ENCODE results near the gene USB1.

The USB1 gene

DNA sequence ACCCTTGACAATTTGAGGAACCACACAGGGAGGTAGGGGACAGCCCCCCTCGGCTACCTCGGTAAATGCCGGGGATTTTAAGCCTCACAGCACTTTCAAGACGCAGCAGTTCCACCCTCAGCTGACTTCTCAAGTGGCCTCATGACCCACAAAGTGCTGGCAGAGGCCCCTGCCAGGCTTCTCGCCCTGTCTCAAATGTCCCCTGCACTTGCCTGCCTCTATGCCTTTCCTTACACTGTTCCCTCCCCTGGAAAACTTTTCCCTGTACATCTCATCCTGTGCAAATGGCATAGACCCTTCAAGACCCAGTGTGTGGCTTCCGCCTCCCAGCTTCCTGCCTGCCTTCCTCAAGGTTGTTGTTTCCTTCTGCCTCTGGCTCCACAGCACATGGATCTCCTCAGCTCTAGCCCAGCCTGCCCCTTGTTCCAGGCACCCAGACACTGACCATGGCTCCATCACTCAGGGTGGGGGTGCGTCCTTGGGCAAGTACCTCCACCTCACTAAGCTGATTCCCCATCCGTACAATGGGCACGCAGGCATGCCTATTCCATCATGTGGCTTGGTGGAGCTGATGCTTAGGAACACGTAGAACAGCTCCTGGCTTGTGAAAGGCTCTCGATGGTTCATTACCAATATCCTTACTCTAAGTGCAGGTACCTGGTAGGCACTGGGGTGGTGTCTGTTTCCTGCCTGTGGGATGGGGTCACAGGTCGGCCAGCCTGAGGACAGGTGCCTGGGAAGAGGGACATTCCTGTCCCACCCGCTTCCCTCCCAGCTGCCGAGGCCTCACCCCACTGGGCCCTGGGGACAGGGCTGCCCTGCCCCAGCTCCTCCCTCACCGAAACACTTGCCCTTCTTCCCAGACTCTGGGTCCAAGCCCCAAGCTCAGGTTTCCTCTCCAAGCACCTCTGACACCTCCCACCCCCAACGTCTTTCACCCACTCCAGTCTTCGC is 48.3 kb downstream of the USB1 start:
- no peak for DNase-seq (ENCODE audit: low read depth)

DNA sequence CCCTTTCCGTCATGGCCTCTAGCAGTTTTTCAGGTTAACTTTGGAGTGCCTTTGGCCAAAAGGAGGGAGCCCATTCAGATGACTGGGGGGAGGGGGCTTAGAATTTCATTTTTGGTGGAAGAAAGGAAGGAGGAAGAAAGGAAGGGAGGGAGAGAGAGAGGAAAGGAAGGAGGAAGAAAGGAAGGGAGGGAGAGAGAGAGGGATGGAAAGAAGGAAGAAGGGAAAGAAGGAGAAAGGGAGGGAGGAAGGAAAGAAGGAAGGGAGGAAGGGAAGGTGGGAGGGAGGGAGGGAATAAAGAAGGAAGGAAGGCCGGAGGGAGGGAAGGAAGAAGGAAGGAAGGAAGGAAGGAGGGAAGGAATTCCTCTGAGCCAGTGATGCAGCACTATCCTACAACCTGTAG is 50.1 kb downstream of the USB1 start:
- DNase-seq (ENCODE audit: low read depth) = no peak

DNA sequence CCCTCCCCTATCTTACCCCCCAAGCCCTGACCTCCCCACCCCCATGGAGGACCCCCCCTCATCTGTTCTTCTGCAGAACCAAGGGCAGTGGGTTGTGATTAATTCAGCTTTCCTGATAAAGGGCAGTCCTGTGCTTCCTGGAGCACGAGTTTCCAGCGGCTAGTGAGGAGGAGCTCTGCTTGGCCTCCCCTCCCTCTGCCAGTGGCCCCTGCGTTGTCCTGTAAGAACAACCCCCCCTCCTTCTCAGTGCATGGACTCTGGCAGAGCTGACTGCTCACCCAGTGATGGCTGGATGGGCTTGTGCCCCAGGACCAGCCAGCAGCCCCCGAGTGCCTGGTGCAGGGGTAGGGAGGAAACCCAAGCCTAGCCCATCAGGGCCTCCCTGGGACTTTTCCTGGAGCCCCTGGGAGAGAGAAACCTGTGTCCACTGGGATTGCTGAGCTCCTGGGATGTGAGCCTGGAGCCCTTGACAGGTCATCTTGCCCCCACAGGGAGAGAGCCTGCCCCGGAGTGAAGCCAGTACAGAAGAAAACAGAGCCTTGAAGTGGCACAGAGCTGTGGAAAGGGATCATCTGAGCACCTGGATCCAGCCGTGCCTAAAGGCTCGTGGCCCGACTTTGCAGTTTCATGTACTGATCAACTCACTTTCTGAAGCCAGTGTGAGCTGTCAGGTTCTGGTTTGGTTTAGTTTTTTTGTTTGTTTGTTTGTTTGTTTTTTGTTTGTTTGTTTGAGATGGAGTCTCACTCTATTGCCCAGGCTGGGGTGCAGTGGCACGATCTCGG is 50.8 kb downstream of the USB1 start:
- DNase-seq (ENCODE audit: low read depth) = no peak

DNA sequence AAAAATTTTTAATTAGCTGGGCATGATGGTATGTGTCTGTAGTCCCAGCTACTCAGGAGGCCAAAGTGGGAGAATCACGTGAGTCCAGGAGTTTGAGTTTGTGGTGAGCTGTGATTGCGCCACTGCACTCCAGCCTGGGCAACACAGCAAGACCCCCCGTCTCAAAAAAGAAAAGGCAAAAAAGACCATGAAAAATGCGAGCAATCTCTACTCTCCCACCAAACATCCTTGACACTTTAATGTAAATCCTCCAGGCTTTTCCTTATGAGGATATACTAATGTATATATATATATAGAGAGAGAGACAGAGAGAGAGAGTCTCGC is 52.4 kb downstream of the USB1 start:
- no peak for DNase-seq (ENCODE audit: low read depth)

DNA sequence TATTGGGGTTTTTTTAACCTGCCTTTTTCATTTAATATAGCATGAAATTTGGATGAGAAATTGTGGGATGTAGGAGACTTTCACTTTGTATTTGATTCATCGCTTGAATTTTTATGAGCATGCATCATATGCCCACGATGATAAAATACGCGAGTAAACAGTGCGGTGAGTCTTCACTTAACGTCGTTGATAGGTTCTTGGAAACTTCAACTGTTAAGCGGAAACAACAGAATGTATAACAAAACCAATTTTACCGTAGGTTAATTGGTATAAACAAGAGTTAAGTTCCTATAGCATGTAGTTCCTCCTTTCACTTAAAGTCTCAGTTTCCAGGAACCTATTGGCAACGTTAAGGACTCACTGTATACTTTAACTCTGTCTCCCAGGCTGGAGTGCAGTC is 53.1 kb downstream of the USB1 start:
- no peak for DNase-seq (ENCODE audit: low read depth)

DNA sequence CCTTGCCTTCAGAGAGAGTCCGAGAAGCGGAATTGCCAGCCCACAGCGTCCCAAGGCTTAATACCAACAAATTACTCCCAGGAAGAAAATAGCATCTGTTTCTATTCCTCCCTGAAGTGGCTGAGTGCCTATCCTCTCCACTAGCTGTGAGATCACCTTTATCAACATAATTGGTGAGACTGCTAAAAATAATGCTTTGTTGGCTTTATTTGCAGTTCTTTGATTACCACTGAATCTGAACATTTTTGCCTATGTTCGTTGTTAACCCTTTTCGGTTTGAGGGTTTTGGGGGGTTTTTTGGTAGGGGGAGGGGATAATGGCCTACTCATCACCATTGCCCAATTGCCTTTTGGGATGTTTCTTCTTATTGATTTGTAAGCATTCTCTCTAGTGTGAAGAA is 55.4 kb downstream of the USB1 start:
- DNase-seq (ENCODE audit: low read depth) = no peak

DNA sequence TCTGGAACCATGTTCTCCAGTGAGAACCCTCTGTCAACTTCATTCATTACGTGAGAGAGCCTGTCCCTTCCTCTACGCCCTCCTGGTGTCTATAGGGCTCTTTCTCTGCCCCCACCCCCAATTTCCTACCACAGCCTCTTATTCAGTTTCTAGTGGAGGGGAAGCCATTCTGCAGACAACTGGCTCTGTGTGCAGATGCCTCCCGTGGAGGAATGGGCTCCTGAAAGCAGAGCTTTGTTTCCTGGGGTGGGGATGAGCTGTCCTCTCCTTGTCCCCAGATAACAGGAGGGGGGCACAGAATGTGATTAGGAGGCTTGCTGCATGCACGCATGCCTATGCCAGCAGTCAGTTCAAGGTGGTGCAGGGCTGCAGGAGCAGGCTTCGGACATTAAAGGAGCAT is 55.9 kb downstream of the USB1 start:
- DNase-seq (ENCODE audit: low read depth) = no peak

DNA sequence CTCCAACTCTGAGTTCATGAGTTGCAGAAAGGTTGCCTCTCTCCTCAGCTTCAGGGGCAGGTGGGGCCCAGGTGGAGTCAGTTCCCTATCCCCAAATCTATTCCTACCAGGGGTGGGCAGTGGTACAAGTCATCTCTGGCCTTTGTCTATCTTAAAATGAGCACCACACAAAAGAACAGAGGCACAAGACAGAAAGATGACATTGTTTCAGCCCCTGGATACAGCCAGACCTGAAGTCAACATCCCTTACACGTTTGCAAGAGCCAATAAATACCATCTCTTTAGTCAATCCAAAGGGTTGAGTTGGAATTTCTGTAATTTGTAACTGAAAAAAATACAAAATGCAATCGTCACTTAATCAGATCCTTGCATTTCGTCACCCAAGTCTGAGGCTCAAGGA is 56.6 kb downstream of the USB1 start:
- DNase-seq (ENCODE audit: low read depth) = no peak

DNA sequence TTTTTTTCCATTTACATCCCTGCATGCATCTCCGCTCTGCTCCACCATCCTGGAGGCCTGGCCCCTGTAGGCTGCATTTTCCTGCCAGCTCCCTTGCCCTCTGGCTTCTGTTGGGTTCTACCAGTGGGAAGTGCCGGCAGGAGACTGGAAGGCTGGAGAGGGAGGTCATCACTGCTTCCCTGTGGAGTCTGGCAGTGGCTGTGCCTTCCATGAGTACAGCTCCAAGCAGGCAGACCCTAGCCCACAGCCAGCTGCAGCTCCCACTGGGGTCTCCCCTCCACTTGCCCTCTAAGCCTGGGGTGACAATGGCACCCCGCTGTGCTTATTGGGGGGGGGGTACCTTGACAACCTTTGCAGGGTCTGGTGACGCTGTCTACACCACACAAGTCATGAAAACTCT is 61.6 kb downstream of the USB1 start:
- DNase-seq (ENCODE audit: low read depth) = no peak

DNA sequence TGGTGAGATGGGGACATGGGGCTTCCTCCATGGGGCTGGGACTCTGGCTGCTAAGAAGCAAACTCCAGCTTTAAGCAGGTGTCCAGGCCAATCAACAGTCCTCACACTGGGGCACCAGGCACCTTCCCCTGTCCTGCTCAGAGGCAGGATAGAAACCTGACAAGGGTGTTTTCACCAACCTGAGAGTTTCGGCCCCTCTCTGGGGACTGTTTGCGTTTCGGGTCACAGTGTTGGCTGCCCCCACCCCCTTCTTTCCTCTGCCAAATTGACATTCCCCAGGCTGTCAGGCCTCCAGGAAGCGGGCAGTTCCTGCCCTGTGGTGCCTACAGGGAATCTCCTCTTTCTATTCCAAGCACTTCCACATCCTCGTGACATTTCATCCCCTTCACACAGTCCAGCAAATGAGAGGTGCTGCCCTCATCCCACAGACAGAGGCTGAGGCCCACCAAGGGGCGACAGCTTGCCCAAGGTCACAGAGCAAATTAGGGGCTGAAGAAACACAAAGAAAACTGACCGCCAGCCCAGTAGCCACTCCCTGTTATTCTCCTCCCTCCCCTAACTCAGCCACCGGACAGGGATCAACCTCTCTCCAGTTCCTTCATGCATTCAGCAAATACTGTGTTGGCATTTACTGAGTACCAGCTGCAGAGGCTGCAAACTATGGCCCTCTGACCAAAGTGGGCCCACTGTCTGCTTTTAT is 62.3 kb downstream of the USB1 start:
- DNase-seq (ENCODE audit: low read depth) = no peak

DNA sequence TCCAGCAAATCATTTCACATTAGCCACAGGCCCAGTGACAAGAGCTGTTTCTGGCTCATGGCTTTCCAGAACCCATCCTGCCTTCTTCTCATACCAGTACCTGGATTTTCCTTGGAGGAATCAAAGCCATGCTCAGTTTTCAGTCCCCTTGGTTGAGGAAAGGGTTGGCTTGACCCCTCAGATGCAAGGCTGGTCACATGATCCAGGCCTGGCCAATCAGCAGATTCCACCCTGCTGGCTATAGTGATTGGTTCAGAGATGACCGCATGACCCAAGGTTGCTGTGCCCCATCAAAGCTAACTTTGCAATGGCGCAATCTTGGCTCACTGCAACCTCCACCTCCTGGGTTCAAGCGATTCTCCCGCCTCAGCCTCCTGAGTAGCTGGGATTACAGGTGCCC is 69.4 kb downstream of the USB1 start:
- DNase-seq (ENCODE audit: low read depth) = no peak
